Measurements from ENCODE around the gene STON2. TPM values are rescaled to one million over a fixed set of nuclear protein-coding genes. Genes with fewer than 3 reads are reported as not detected.

STON2 gene
- total and polyA plus RNA-seq, 2 of the 13 experiments (the other 11 are each of a cell fraction or from before 2014, with no cell fraction given) = 2.1 to 11.0 TPM

GRCh38 chr14:81435391-81436295, 35.5 kb upstream of the STON2 start (continued):
- TF ChIP-seq CCDC6 (CRISPR knock-in tag; IDR thresholded peaks at IDR 0.05) = peak; percentile 85
- peak; percentile 53; the same call in 1 of the 2 replicates for TF ChIP-seq REL (CRISPR knock-in tag; conservative IDR thresholded peaks at IDR 0.05)
- TF ChIP-seq ZNF598 (CRISPR knock-in tag; IDR thresholded peaks at IDR 0.05; ENCODE audit: borderline replicate concordance) = no peak
- TF ChIP-seq ZNF17 (CRISPR knock-in tag; IDR thresholded peaks at IDR 0.05) = no peak
- no peak for TF ChIP-seq PCBP1 (IDR thresholded peaks at IDR 0.05; ENCODE audit: borderline replicate concordance, low read depth, low read length)
- TF ChIP-seq WIZ (CRISPR knock-in tag; IDR thresholded peaks at IDR 0.05) = no peak
- peak; percentile 17; the same call in 1 of the 2 replicates for TF ChIP-seq ZSCAN21 (CRISPR knock-in tag; IDR thresholded peaks at IDR 0.05; ENCODE audit: borderline replicate concordance)
- TF ChIP-seq AKAP8 (CRISPR knock-in tag; IDR thresholded peaks at IDR 0.05) = 0 out of 2 replicates have a peak, but pooled peaks have one; percentile 16
- TF ChIP-seq ZNF879 (CRISPR knock-in tag; IDR thresholded peaks at IDR 0.05) = no peak
- TF ChIP-seq HNRNPLL (IDR thresholded peaks at IDR 0.05; ENCODE audit: low read depth, low read length, poor library complexity, severe bottlenecking) = peak; percentile 40
- no peak for TF ChIP-seq SP140L (CRISPR knock-in tag; IDR thresholded peaks at IDR 0.05; ENCODE audit: borderline replicate concordance)
- no peak for TF ChIP-seq MLLT10 (CRISPR knock-in tag; IDR thresholded peaks at IDR 0.05)
- no peak for TF ChIP-seq ZNF839 (CRISPR knock-in tag; IDR thresholded peaks at IDR 0.05; ENCODE audit: borderline replicate concordance)
- TF ChIP-seq ELF4 (CRISPR knock-in tag; IDR thresholded peaks at IDR 0.05; ENCODE audit: borderline replicate concordance) = no peak
- no peak for TF ChIP-seq PLRG1 (conservative IDR thresholded peaks at IDR 0.05)
- TF ChIP-seq ELF3 (CRISPR knock-in tag; IDR thresholded peaks at IDR 0.05) = no peak
- TF ChIP-seq AKNA (CRISPR knock-in tag; IDR thresholded peaks at IDR 0.05; ENCODE audit: borderline replicate concordance) = no peak
- TF ChIP-seq TBX2 (CRISPR knock-in tag; IDR thresholded peaks at IDR 0.05; ENCODE audit: borderline replicate concordance) = peak; percentile 34; the same call in 1 of the 2 replicates
- no peak for TF ChIP-seq ZNF138 (CRISPR knock-in tag; IDR thresholded peaks at IDR 0.05; ENCODE audit: low read depth)
- no peak for TF ChIP-seq ZNF282 (IDR thresholded peaks at IDR 0.05; ENCODE audit: partially characterized antibody)
- TF ChIP-seq KAT8 (CRISPR knock-in tag; IDR thresholded peaks at IDR 0.05) = no peak
- no peak for TF ChIP-seq ZNF724P (CRISPR knock-in tag; IDR thresholded peaks at IDR 0.05; ENCODE audit: borderline replicate concordance)
- TF ChIP-seq CCAR2 (optimal IDR thresholded peaks at IDR 0.05; ENCODE audit: low read depth, low read length) = no peak
- no peak for TF ChIP-seq CHD4 (IDR thresholded peaks at IDR 0.05; ENCODE audit: borderline replicate concordance, low read length)
